Bronchus fibroblast of lung (primary cell): ENCODE measurements around the gene FRAS1. TPM values are rescaled to one million over a fixed set of nuclear protein-coding genes. Genes with fewer than 3 reads are reported as not detected.

Experiments used
- total RNA-seq: library from RNA; depleted of rRNA; stranded (reverse); fragments of >200 nt; gene quantifications from 2 replicates; pipeline ENCODE4 v1.2.3, GENCODE V29; 2015

The FRAS1 gene
- 0.17 and 0.30 TPM in 2 replicates for total RNA-seq

GRCh38 chr4:78057135-78057599 is at the start of gene FRAS1:
Gene FRAS1, plus strand, starts transcription at chr4:78057323. Its CDS starts 687 bp downstream, at chr4:78058010.

GRCh38 chr4:78551420-78552351 is 494.6 kb downstream of the FRAS1 start, which contains the start of gene ANXA3:
Gene ANXA3, plus strand, starts transcription at chr4:78551770. Its CDS starts 2,704 bp downstream, at chr4:78554474.

Other genes starting within 250 kb of the FRAS1 start
- gene CNOT6L, start 238.0 kb upstream of the FRAS1 start, total RNA-seq, result 4.0 and 4.4 TPM in 2 replicates
- gene MRPL1, start 194.5 kb upstream of the FRAS1 start, total RNA-seq, result 27.6 and 39.7 TPM in 2 replicates